HG03064 (cell line): ENCODE measurements around the gene VWF.
"Not testable (repeated sequence)": the region's sequence is repeated elsewhere in the genome, so short reads cannot be mapped to it uniquely, and the experiment has no call there.

Experiments used
- ATAC-seq: cut with Tn5 transposase; IDR thresholded peaks from one replicate; pipeline ENCODE4 v1.9.1; 2021; ENCODE audit warnings: low read depth; ENCODE audit not compliant: unreplicated experiment

Gene VWF

GRCh38 chr12:6146509-6146908 lies 22.0 kb upstream of the VWF start:
- no peak for ATAC-seq

GRCh38 chr12:6145564-6145963 lies 21.1 kb upstream of the VWF start:
- no peak for ATAC-seq

- ATAC-seq, result no peak
These were observed 18.8 kb upstream of the VWF start for GRCh38 chr12:6143303-6143675.

GRCh38 chr12:6142368-6143302 lies 18.2 kb upstream of the VWF start:
- not testable (repeated sequence) for ATAC-seq

GRCh38 chr12:6141731-6142367 lies 17.4 kb upstream of the VWF start:
- not testable (repeated sequence) for ATAC-seq

GRCh38 chr12:6140651-6141447 lies 16.4 kb upstream of the VWF start:
- no peak for ATAC-seq

GRCh38 chr12:6135071-6135470 lies 10.6 kb upstream of the VWF start:
- ATAC-seq, result no peak

- ATAC-seq, result no peak
These were observed 9.2 kb upstream of the VWF start for GRCh38 chr12:6133642-6134041.

- ATAC-seq, result no peak
These were observed 8.0 kb upstream of the VWF start for GRCh38 chr12:6132496-6132895.

- no peak for ATAC-seq
These were observed 789 bp upstream of the VWF start for GRCh38 chr12:6125310-6125608.

- no peak for ATAC-seq
These were observed 1.2 kb downstream of the VWF start for GRCh38 chr12:6123258-6123657.

- ATAC-seq, result no peak
These were observed 2.3 kb downstream of the VWF start for GRCh38 chr12:6122201-6122600.

- no peak for ATAC-seq
These were observed 3.5 kb downstream of the VWF start for GRCh38 chr12:6120796-6121473.

- no peak for ATAC-seq
These were observed 5.4 kb downstream of the VWF start for GRCh38 chr12:6118891-6119568.

- ATAC-seq, result no peak
These were observed 7.9 kb downstream of the VWF start for GRCh38 chr12:6116471-6117021.

GRCh38 chr12:6115389-6115788 lies 9.1 kb downstream of the VWF start:
- no peak for ATAC-seq

- no peak for ATAC-seq
These were observed 10.0 kb downstream of the VWF start for GRCh38 chr12:6114476-6114870.

GRCh38 chr12:6113691-6114475 lies 10.6 kb downstream of the VWF start:
- no peak for ATAC-seq

GRCh38 chr12:6112004-6112403 lies 12.5 kb downstream of the VWF start:
- no peak for ATAC-seq
